A549 (cell line): ENCODE measurements around the gene TARDBP. TPM values are rescaled to one million over a fixed set of nuclear protein-coding genes. Genes with fewer than 3 reads are reported as not detected.

Experiments used
- ATAC-seq, 2 experiments: fragments of 200-7000 bp in 1 of 2; fragments of >200 bp in 1 of 2; cut with Nextera tagmentation in 1 of 2; cut with Tn5 transposase in 1 of 2; 3 replicates each; pipeline versions ENCODE4 v1.8.0 to v1.9.1; 2018 to 2020; ENCODE audit warnings: mild to moderate bottlenecking in 1 of 2, moderate library complexity in 1 of 2
- CTCF ChIA-PET: fragments of 300-600 bp; sonication (Branson Sonifier 250); formaldehyde crosslinking; extraction: SDS; loops from one replicate; lab custom pipeline; 2021; ENCODE audit warnings: antibody characterized with exemption, inconsistent platforms; lab: Yijun Ruan, JAX
- POLR2A ChIA-PET: fragments of 350-600 bp; formaldehyde crosslinking; extraction: SDS; loops from one replicate; lab custom pipeline; 2021; ENCODE audit warnings: antibody characterized with exemption, inconsistent platforms; lab: Yijun Ruan, JAX
- DNase-seq, 2 experiments: peaks; one replicate each; pipeline versions ENCODE4 v3.0.0 to v3.0.0-alpha.2; 2011 to 2016; ENCODE audit warnings: low read depth in 1 of 2, low spot score in 1 of 2
- FAIRE-seq: peaks from 2 replicates; lab custom pipeline; 2011; peaks lifted over from hg19 to GRCh38; lab: Jason Lieb, UNC
- H3K27ac ChIP-seq, 2 experiments: fragments of >200 bp; sonication (Bioruptor Twin); formaldehyde crosslinking; 3 replicates each; pipeline ENCODE4 v1.5.1; 2016 to 2017
- H3K4me1 ChIP-seq: fragments of >200 bp; sonication (Bioruptor Twin); formaldehyde crosslinking; 3 replicates; pipeline ENCODE4 v1.6.1; 2016
- H3K4me2 ChIP-seq: fragments of >200 bp; sonication (Bioruptor Twin); formaldehyde crosslinking; 3 replicates; pipeline ENCODE4 v1.6.1; 2016
- H3K4me3 ChIP-seq: fragments of >200 bp; sonication (Bioruptor Twin); formaldehyde crosslinking; 3 replicates; pipeline ENCODE4 v1.5.1; 2016
- H3K9me3 ChIP-seq: fragments of >200 bp; sonication (Bioruptor Twin); formaldehyde crosslinking; 3 replicates; pipeline ENCODE4 v1.6.1; 2016
- CHD2 ChIP-seq: fragments of 150-350 bp; IDR thresholded peaks from 2 replicates; pipeline ENCODE4 v1.6.1; 2014; ENCODE audit warnings: low read length; ENCODE audit not compliant: partially characterized antibody
- EHF ChIP-seq: fragments of 250-450 bp; sonication (Bioruptor Pico); IDR thresholded peaks from 2 replicates; pipeline ENCODE4 v1.5.0; 2020; ENCODE audit warnings: mild to moderate bottlenecking
- EHMT2 ChIP-seq: fragments of 200-600 bp; sonication (generic); IDR thresholded peaks from 2 replicates; pipeline ENCODE4 v1.6.1; 2016; ENCODE audit warnings: antibody characterized with exemption, low read depth, mild to moderate bottlenecking, moderate library complexity
- EP300 ChIP-seq, 2 experiments: fragments of >200 bp; sonication (Bioruptor Twin); formaldehyde crosslinking; IDR thresholded peaks; 2 replicates in 1 of 2; 3 replicates in 1 of 2; pipeline ENCODE4 v1.6.1; 2016 to 2017
- ESRRA ChIP-seq: fragments of 150-350 bp; IDR thresholded peaks from 2 replicates; pipeline ENCODE4 v1.6.1; 2014; ENCODE audit warnings: mild to moderate bottlenecking, low read length, borderline replicate concordance
- FOSB ChIP-seq: fragments of 250-450 bp; sonication (Bioruptor Pico); IDR thresholded peaks from 2 replicates; pipeline ENCODE4 v1.5.0; 2020; ENCODE audit warnings: mild to moderate bottlenecking, moderate library complexity
- GATA3 ChIP-seq: IDR thresholded peaks from 2 replicates; pipeline ENCODE4 v1.6.1; 2012; ENCODE audit warnings: borderline replicate concordance
- HDAC2 ChIP-seq: fragments of 200-600 bp; sonication (generic); IDR thresholded peaks from 2 replicates; pipeline ENCODE4 v1.6.1; 2016
- HES2 ChIP-seq: fragments of >200 bp; sonication (Bioruptor Twin); formaldehyde crosslinking; IDR thresholded peaks from 2 replicates; pipeline ENCODE4 v1.6.1; 2016
- HOXB13 ChIP-seq: fragments of 250-450 bp; sonication (Bioruptor Pico); IDR thresholded peaks from 2 replicates; pipeline ENCODE4 v1.5.0; 2020; ENCODE audit warnings: low read depth, mild to moderate bottlenecking, moderate library complexity
- HOXB5 ChIP-seq: fragments of 250-450 bp; sonication (Bioruptor Pico); IDR thresholded peaks from 2 replicates; pipeline ENCODE4 v1.5.0; 2020; ENCODE audit warnings: mild to moderate bottlenecking, moderate library complexity
- JUN ChIP-seq, 2 experiments: fragments of >200 bp; sonication (Bioruptor Twin); formaldehyde crosslinking; IDR thresholded peaks; 2 replicates in 1 of 2; 3 replicates in 1 of 2; pipeline ENCODE4 v1.6.1; 2016 to 2017
- MAFK ChIP-seq: fragments of 450-650 bp; IDR thresholded peaks from 2 replicates; pipeline ENCODE4 v1.6.1; 2014; ENCODE audit not compliant: partially characterized antibody
- NFE2L2 ChIP-seq: fragments of 150-350 bp; conservative IDR thresholded peaks from 2 replicates; pipeline ENCODE4 v1.6.1; 2014; ENCODE audit warnings: low read length
- NPAS2 ChIP-seq: fragments of 250-450 bp; sonication (Bioruptor Pico); IDR thresholded peaks from 2 replicates; pipeline ENCODE4 v1.8.0; 2022; ENCODE audit warnings: mild to moderate bottlenecking, moderate library complexity, borderline replicate concordance
- NR3C1 ChIP-seq: fragments of >200 bp; sonication (Bioruptor Twin); formaldehyde crosslinking; IDR thresholded peaks from 3 replicates; pipeline ENCODE4 v1.6.1; 2017
- PBX3 ChIP-seq: IDR thresholded peaks from 2 replicates; pipeline ENCODE4 v1.6.1; 2012
- POLR2A ChIP-seq: IDR thresholded peaks from 2 replicates; pipeline ENCODE4 v1.6.1; 2012; ENCODE audit warnings: mild to moderate bottlenecking, low read length
- RAD21 ChIP-seq, 2 experiments: fragments of >200 bp in 1 of 2; sonication (Bioruptor Twin) in 1 of 2; formaldehyde crosslinking in 1 of 2; IDR thresholded peaks in 1 of 2; conservative IDR thresholded peaks in 1 of 2; 2 replicates in 1 of 2; 3 replicates in 1 of 2; pipeline ENCODE4 v1.6.1; 2012 to 2018; ENCODE audit warnings: inconsistent platforms in 1 of 2
- SMC3 ChIP-seq: fragments of >200 bp; sonication (Bioruptor Twin); formaldehyde crosslinking; IDR thresholded peaks from 3 replicates; pipeline ENCODE4 v1.6.1; 2018; ENCODE audit warnings: inconsistent platforms
- SREBF2 ChIP-seq: fragments of 450-650 bp; IDR thresholded peaks from 2 replicates; pipeline ENCODE4 v1.6.1; 2014; ENCODE audit warnings: mild to moderate bottlenecking, moderate library complexity
- TFCP2L1 ChIP-seq: fragments of 250-450 bp; sonication (Bioruptor Pico); IDR thresholded peaks from 2 replicates; pipeline ENCODE4 v1.5.0; 2021; ENCODE audit warnings: mild to moderate bottlenecking
- TP53 ChIP-seq: fragments of 250-450 bp; sonication (Bioruptor Pico); IDR thresholded peaks from 2 replicates; pipeline ENCODE4 v1.5.0; 2021; ENCODE audit warnings: mild to moderate bottlenecking, moderate library complexity
- USF2 ChIP-seq: fragments of 450-650 bp; IDR thresholded peaks from 2 replicates; pipeline ENCODE4 v1.6.1; 2014; ENCODE audit warnings: antibody characterized with exemption
- ZC3H11A ChIP-seq: fragments of 450-650 bp; IDR thresholded peaks from 2 replicates; pipeline ENCODE4 v1.6.1; 2014; ENCODE audit warnings: antibody characterized with exemption, mild to moderate bottlenecking
- ZFP36 ChIP-seq: fragments of 450-650 bp; IDR thresholded peaks from 2 replicates; pipeline ENCODE4 v1.6.1; 2014; ENCODE audit warnings: borderline replicate concordance; ENCODE audit not compliant: partially characterized antibody
- WGBS: methylation state at CpG from one replicate; pipeline ENCODE4 v1.1.6; 2017; ENCODE audit errors: missing lambda C conversion rate; 5-methylcytosine and 5-hydroxymethylcytosine counted together
- polyA plus RNA-seq, 4 experiments: library from polyadenylated mRNA; depleted of rRNA in 3 of 4; stranded (reverse); fragments of >200 nt; fragmentation: RNase III in 1 of 4; extraction: RNeasy Plus Mini Kit Qiagen cat#74134 plus additional on column Dnase treatment in 1 of 4; gene quantifications; 2 replicates in 3 of 4; 3 replicates in 1 of 4; pipeline ENCODE4 v1.2.3, GENCODE V29; 2011 to 2017
- TF ChIP-seq, protein P1 (sequence below): IDR thresholded peaks from 2 replicates; pipeline ENCODE4 v1.6.1; 2012

TARDBP gene
- polyA plus RNA-seq, 2 of the 4 experiments (the other 2 are of a cell fraction) = 264 to 299 TPM

DNA sequence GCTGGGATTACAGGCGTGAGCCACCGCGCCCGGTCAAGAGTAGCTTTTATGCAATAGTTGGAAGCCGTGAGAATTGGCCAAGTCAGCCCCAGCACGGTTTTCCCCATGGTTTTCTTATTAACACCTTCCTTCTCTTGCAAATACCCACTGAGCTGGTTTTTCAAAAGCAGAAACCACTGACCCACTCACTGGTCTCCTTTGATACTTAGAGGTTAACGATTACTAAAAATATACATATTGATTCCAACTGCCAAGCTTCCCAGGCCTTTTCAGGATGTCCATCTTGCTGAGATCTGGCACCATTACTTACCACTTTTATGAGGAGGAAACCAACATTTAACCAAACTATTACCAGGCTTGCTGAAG, 25.9 kb upstream of the TARDBP start:
- WGBS = 81% methylated on average over 7 of the region's 7 CpGs
- Histone ChIP-seq H3K9me3 (no peaks in the 10 kb centered on the region), H3K4me2 (no peak overlapping the region), H3K27ac (no peak overlapping the region), H3K4me1 (no peaks in the 10 kb centered on the region), H3K4me3 (no peak overlapping the region)
- ChIA-PET POLR2A (no interaction called here), CTCF (interaction anchor here (0.8 to 1.1 kb wide), 2 partner anchors 51 to 478 kb away, joined by 3 read pairs; no protein-coding TSS in a partner anchor)
- no peak for TF ChIP-seq FOSB (CRISPR knock-in tag)
- TF ChIP-seq NPAS2 (CRISPR knock-in tag) = no peak
- TF ChIP-seq SREBF2 = no peak
- TF ChIP-seq, protein P1, sequence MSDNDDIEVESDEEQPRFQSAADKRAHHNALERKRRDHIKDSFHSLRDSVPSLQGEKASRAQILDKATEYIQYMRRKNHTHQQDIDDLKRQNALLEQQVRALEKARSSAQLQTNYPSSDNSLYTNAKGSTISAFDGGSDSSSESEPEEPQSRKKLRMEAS = no peak
- no peak for TF ChIP-seq CHD2
- no peak for TF ChIP-seq EP300 (IDR thresholded peaks at IDR 0.05)
- no peak for TF ChIP-seq EHF (CRISPR knock-in tag)
- TF ChIP-seq EHMT2 = no peak
- TF ChIP-seq HOXB13 = no peak
- TF ChIP-seq NR3C1 = no peak
- no peak for TF ChIP-seq SMC3
- no peak for TF ChIP-seq HES2
- TF ChIP-seq TFCP2L1 (CRISPR knock-in tag) = no peak
- no peak for TF ChIP-seq PBX3
- no peak for TF ChIP-seq HDAC2
- no peak for TF ChIP-seq ZC3H11A
- TF ChIP-seq MAFK = no peak
- ATAC-seq (no peak), FAIRE-seq (no peak), DNase-seq (no peak)

DNA sequence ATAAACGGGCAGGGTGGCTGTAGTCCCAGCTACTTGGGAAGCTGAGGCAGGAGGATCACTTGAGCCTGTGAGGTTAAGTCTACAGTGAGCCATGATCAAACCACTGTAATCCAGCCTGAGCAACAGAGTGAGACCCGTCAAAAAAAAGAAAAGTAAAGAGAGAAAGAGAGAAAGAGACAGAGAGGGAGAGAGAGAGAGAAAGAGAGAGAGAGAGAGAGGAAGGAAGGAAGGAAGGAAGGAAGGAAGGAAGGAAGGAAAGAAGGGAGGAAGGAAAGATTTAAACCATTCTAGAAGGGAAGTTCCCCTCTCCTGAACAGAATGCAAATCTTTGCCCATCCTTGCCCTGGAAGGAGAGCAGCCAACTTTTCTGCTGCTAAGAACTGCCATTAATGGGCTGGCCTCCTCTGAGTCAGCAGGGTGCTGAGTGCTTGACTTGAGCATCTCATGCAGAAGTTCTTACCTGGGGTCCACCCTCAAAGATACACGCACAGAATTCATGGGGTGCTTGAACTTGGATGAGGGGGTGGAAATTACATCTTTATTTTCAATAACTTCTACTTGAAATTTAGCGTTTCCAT, 24.5 kb upstream of the TARDBP start:
- 12% methylated on average over 4 of the region's 4 CpGs for WGBS
- TF ChIP-seq JUN (IDR thresholded peaks at IDR 0.05) (no peak), NR3C1 (no peak), HOXB5 (CRISPR knock-in tag) (no peak), TP53 (no peak), USF2 (no peak), ESRRA (no peak), RAD21 (conservative IDR thresholded peaks at IDR 0.05 in 1 of 2, IDR thresholded peaks at IDR 0.05 in 1 of 2) (no peak), POLR2A (no peak), SREBF2 (no peak), NFE2L2 (no peak), ZFP36 (no peak), GATA3 (no peak), HDAC2 (no peak), EHMT2 (no peak), TFCP2L1 (CRISPR knock-in tag) (no peak), CHD2 (no peak), MAFK (no peak), EHF (CRISPR knock-in tag) (no peak)
- no peaks in the 10 kb centered on the region for H3K4me1 ChIP-seq
- no peak overlapping the region for H3K4me2 ChIP-seq
- ChIA-PET POLR2A (no interaction called here), CTCF (interaction anchor here (1.0 to 1.1 kb wide), 2 partner anchors 20 to 480 kb away, joined by 3 read pairs; no protein-coding TSS in a partner anchor)
- DNase-seq (no peak), ATAC-seq (no peak), FAIRE-seq (no peak)
- H3K9me3 ChIP-seq = no peaks in the 10 kb centered on the region
- no peak overlapping the region for H3K27ac ChIP-seq
- no peak overlapping the region for H3K4me3 ChIP-seq
